A673 (cell line): Measurements from ENCODE around the gene VWA7. TPM values are rescaled to one million over a fixed set of nuclear protein-coding genes. Genes with fewer than 3 reads are reported as not detected.

Source experiments
- BruUV-seq: library from RNA; stranded (reverse); fragments of 400-500 nt; replicated peaks from 2 replicates; lab custom pipeline; 2021; lab: Mats Ljungman, UMichigan
- CTCF ChIA-PET: fragments of 300-600 bp; sonication (Branson Sonifier 250); formaldehyde crosslinking; loops from one replicate; lab custom pipeline; 2022; ENCODE audit warnings: antibody characterized with exemption; lab: Charles Lee
- POLR2A ChIA-PET: fragments of 300-600 bp; sonication (Branson Sonifier 250); formaldehyde crosslinking; loops from one replicate; lab custom pipeline; 2022; ENCODE audit warnings: antibody characterized with exemption; ENCODE audit not compliant: low non-redundant PET; lab: Charles Lee
- DNase-seq: peaks from one replicate; pipeline ENCODE4 v3.0.0-alpha.2; 2015; ENCODE audit warnings: low spot score
- H3K27ac ChIP-seq: fragments of 200-600 bp; sonication (generic); 2 replicates; pipeline ENCODE4 v1.5.1; 2016; ENCODE audit warnings: mixed run types, low read depth, mild to moderate bottlenecking, mixed read lengths, antibody characterized with exemption, low read length; ENCODE audit not compliant: poor library complexity, severe bottlenecking
- H3K27me3 ChIP-seq: fragments of 200-600 bp; sonication (generic); replicated peaks from 2 replicates; pipeline ENCODE4 v1.6.1; 2017; ENCODE audit warnings: mixed run types, low read depth, mild to moderate bottlenecking, mixed read lengths, antibody characterized with exemption, low read length; ENCODE audit not compliant: insufficient read depth, poor library complexity
- H3K36me3 ChIP-seq: fragments of 200-600 bp; sonication (generic); 2 replicates; pipeline ENCODE4 v1.6.1; 2016; ENCODE audit warnings: mixed run types, mild to moderate bottlenecking, mixed read lengths, antibody characterized with exemption, low read length; ENCODE audit not compliant: insufficient read depth, poor library complexity, severe bottlenecking
- H3K4me1 ChIP-seq: fragments of 200-600 bp; sonication (generic); 2 replicates; pipeline ENCODE4 v1.6.1; 2017; ENCODE audit warnings: mixed run types, mild to moderate bottlenecking, mixed read lengths, antibody characterized with exemption, low read length; ENCODE audit not compliant: insufficient read depth, poor library complexity, severe bottlenecking
- H3K4me3 ChIP-seq: fragments of 200-600 bp; sonication (generic); 2 replicates; pipeline ENCODE4 v1.5.1; 2016; ENCODE audit warnings: low read depth, mixed run types, mild to moderate bottlenecking, mixed read lengths, low read length; ENCODE audit not compliant: poor library complexity, severe bottlenecking
- H3K9me3 ChIP-seq: fragments of 200-600 bp; sonication (generic); 2 replicates; pipeline ENCODE4 v1.6.1; 2016; ENCODE audit warnings: mixed run types, low read depth, mild to moderate bottlenecking, mixed read lengths, antibody characterized with exemption, low read length; ENCODE audit not compliant: poor library complexity, severe bottlenecking
- CTCF ChIP-seq: fragments of 300-800, 200-600 bp; sonication (generic); conservative IDR thresholded peaks from 2 replicates; pipeline ENCODE4 v1.5.1; 2017; ENCODE audit warnings: low read depth, mild to moderate bottlenecking, antibody characterized with exemption, low read length, moderate library complexity, mixed read lengths
- EZH2 ChIP-seq: fragments of 200-600 bp; sonication (generic); IDR thresholded peaks from 2 replicates; pipeline ENCODE4 v1.6.1; 2017; ENCODE audit warnings: borderline replicate concordance, low read depth, mild to moderate bottlenecking, mixed read lengths, antibody characterized with exemption, low read length; ENCODE audit not compliant: poor library complexity, severe bottlenecking
- intact Hi-C: fragments of 100-400 bp; cut with micrococcal nuclease; formaldehyde crosslinking; loops from one replicate; pipeline ENCODE4 v1.10.0; 2022; ENCODE audit not compliant: unreplicated experiment
- total RNA-seq: library from RNA; stranded (reverse); gene quantifications from 2 replicates; pipeline ENCODE4 v1.2.3, GENCODE V29; 2021

VWA7 gene
- total RNA-seq, 1 experiment from 2014 or later: 2.8 TPM

GRCh38 chr6:31760790-31761189 lies 16.3 kb downstream of the VWA7 start:
- no peaks in the 10 kb centered on the region for H3K4me1 ChIP-seq
- CTCF ChIA-PET: no interaction called here
- H3K4me3 ChIP-seq: no peak overlapping the region
- no peak for TF ChIP-seq CTCF
- TF ChIP-seq EZH2: no peak
- no peaks in the 10 kb centered on the region for H3K27me3 ChIP-seq
- BruUV-seq: no TSS peak
- no peaks in the 10 kb centered on the region for H3K9me3 ChIP-seq
- H3K36me3 ChIP-seq: peaks cover 59% of the 10 kb centered on the region
- no peak for DNase-seq
- no peak overlapping the region for H3K27ac ChIP-seq
- intact Hi-C loops: no loop called here
- POLR2A ChIA-PET: interaction anchor here (0.6 kb wide), 1 partner anchor 9 kb away, joined by 6 read pairs; no protein-coding TSS in a partner anchor

- POLR2A ChIA-PET: no interaction called here
- BruUV-seq: no TSS peak
- H3K4me3 ChIP-seq: no peak overlapping the region
- peaks cover 53% of the 10 kb centered on the region for H3K36me3 ChIP-seq
- DNase-seq: no peak
- TF ChIP-seq EZH2: no peak
- TF ChIP-seq CTCF: no peak
- CTCF ChIA-PET: interaction anchor here (1.5 kb wide), 1 partner anchor 11 kb away, joined by 4 read pairs; no protein-coding TSS in a partner anchor
- no peaks in the 10 kb centered on the region for H3K4me1 ChIP-seq
- no peaks in the 10 kb centered on the region for H3K27me3 ChIP-seq
- H3K27ac ChIP-seq: no peak overlapping the region
- intact Hi-C loops: no loop called here
- H3K9me3 ChIP-seq: no peaks in the 10 kb centered on the region
Measured at GRCh38 chr6:31758281-31758680, 18.8 kb downstream of the VWA7 start.

GRCh38 chr6:31752739-31753319 lies 24.3 kb downstream of the VWA7 start:
- POLR2A ChIA-PET: no interaction called here
- no TSS peak for BruUV-seq
- no peak for DNase-seq

More at GRCh38 chr6:31752739-31753319, 24.3 kb downstream of the VWA7 start:
- H3K9me3 ChIP-seq: no peaks in the 10 kb centered on the region
- TF ChIP-seq CTCF: no peak
- TF ChIP-seq EZH2: no peak
- H3K27me3 ChIP-seq: no peaks in the 10 kb centered on the region
- H3K4me3 ChIP-seq: no peak overlapping the region
- no peak overlapping the region for H3K27ac ChIP-seq
- CTCF ChIA-PET: no interaction called here
- H3K4me1 ChIP-seq: no peaks in the 10 kb centered on the region
- H3K36me3 ChIP-seq: peaks cover 15% of the 10 kb centered on the region
- intact Hi-C loops: no loop called here
